ENCODE data around the gene FAH.

GRCh38 chr15:80172401-80172800 is 19.6 kb downstream of the FAH start:
- TF ChIP-seq, protein P1, sequence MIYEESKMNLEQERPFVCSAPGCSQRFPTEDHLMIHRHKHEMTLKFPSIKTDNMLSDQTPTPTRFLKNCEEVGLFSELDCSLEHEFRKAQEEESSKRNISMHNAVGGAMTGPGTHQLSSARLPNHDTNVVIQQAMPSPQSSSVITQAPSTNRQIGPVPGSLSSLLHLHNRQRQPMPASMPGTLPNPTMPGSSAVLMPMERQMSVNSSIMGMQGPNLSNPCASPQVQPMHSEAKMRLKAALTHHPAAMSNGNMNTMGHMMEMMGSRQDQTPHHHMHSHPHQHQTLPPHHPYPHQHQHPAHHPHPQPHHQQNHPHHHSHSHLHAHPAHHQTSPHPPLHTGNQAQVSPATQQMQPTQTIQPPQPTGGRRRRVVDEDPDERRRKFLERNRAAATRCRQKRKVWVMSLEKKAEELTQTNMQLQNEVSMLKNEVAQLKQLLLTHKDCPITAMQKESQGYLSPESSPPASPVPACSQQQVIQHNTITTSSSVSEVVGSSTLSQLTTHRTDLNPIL (CRISPR knock-in tag; IDR thresholded peaks at IDR 0.05; ENCODE audit: low read depth): no peak
- TF ChIP-seq, protein P2, sequence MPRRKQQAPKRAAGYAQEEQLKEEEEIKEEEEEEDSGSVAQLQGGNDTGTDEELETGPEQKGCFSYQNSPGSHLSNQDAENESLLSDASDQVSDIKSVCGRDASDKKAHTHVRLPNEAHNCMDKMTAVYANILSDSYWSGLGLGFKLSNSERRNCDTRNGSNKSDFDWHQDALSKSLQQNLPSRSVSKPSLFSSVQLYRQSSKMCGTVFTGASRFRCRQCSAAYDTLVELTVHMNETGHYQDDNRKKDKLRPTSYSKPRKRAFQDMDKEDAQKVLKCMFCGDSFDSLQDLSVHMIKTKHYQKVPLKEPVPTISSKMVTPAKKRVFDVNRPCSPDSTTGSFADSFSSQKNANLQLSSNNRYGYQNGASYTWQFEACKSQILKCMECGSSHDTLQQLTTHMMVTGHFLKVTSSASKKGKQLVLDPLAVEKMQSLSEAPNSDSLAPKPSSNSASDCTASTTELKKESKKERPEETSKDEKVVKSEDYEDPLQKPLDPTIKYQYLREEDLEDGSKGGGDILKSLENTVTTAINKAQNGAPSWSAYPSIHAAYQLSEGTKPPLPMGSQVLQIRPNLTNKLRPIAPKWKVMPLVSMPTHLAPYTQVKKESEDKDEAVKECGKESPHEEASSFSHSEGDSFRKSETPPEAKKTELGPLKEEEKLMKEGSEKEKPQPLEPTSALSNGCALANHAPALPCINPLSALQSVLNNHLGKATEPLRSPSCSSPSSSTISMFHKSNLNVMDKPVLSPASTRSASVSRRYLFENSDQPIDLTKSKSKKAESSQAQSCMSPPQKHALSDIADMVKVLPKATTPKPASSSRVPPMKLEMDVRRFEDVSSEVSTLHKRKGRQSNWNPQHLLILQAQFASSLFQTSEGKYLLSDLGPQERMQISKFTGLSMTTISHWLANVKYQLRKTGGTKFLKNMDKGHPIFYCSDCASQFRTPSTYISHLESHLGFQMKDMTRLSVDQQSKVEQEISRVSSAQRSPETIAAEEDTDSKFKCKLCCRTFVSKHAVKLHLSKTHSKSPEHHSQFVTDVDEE (CRISPR knock-in tag; IDR thresholded peaks at IDR 0.05): no peak
- TF ChIP-seq OSR1 (CRISPR knock-in tag; IDR thresholded peaks at IDR 0.05) (no peak), ZFP3 (CRISPR knock-in tag; IDR thresholded peaks at IDR 0.05) (no peak), PATZ1 (CRISPR knock-in tag; IDR thresholded peaks at IDR 0.05; ENCODE audit: borderline replicate concordance) (no peak)
